Measurements from ENCODE around the gene EHMT1. TPM values are rescaled to one million over a fixed set of nuclear protein-coding genes. Genes with fewer than 3 reads are reported as not detected.

The EHMT1 gene
- total and polyA plus RNA-seq, 9 of the 15 experiments (the other 6 are each of a cell fraction or from before 2014, with no cell fraction given) = 2.2 to 76.0 (median 36.4) TPM

DNA sequence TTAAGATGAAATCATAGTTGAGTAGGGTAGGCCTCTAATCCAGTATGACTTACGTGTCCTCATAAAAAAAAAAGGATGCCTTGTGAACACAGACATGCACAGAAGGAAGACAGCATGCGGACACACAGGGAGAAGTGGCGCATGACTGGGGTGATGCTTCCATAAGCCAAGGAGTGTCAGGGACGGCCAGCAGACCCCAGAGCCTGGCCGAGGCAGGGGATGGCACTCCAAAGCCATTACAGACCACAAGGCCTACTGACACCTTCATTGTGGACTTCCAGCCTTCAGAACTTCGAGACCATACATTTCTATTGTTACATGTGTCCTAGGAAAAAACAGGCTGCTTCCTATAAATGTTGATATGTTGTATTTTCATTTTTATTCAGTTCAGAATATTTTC lies 19.9 kb downstream of the EHMT1 start:
- in situ Hi-C loops (cut with MboI) (no loop called here), intact Hi-C loops (cut with micrococcal nuclease) (no loop called here)
- no peak overlapping the region; the same call in 2 of the 3 replicates for H3K27ac ChIP-seq (ENCODE audit: extremely low read depth, low read depth, low read length)
- ATAC-seq (no peak), FAIRE-seq (no peak), DNase-seq (ENCODE audit: extremely low read depth in 1 of 4, low spot score in 3 of 4) (no peak)
- H3K9me1 ChIP-seq (ENCODE audit: control insufficient read depth, insufficient read depth, low read length) = no peaks in the 10 kb centered on the region
- peaks cover 87% of the 10 kb centered on the region for H3K79me2 ChIP-seq (ENCODE audit: control insufficient read depth, insufficient read depth, low read length)
- no peaks in the 10 kb centered on the region for H3K9me3 ChIP-seq (replicated peaks; ENCODE audit: control insufficient read depth, insufficient read depth, low read depth, low read length)
- no peaks in the 10 kb centered on the region; a peak in 2 of 5 replicates for H3K4me1 ChIP-seq (replicated peaks in 1 of 2; ENCODE audit: control insufficient read depth in 2 of 2, insufficient read depth in 2 of 2, low read length in 2 of 2)
- CTCF ChIA-PET (ENCODE audit: low intra/inter-chr PET ratio) = no interaction called here
- H3K36me3 ChIP-seq (ENCODE audit: control insufficient read depth, insufficient read depth, low read length) = peaks cover 16% of the 10 kb centered on the region; the same call in 2 of the 3 replicates
- no peak overlapping the region for H2AFZ ChIP-seq (ENCODE audit: low read depth, low read length)
- peak overlapping the region in 1 of 2 experiments; percentile 72; a peak in 1 of 4 replicates for H3K9ac ChIP-seq (ENCODE audit: insufficient read depth in 1 of 2, low read depth in 2 of 2, low read length in 2 of 2)
- no peaks in the 10 kb centered on the region for H3K27me3 ChIP-seq (ENCODE audit: control insufficient read depth in 2 of 2, insufficient read depth in 2 of 2, low read length in 2 of 2)
- WGBS (ENCODE audit: insufficient coverage, low coverage, missing lambda C conversion rate) = 96% methylated on average over 6 of the region's 6 CpGs
- no TSS peak for BruUV-seq (replicated peaks)
- H3K4me2 ChIP-seq (ENCODE audit: insufficient read depth, low read length) = no peak overlapping the region
- H3K4me3 ChIP-seq = no peak overlapping the region
- POLR2A ChIA-PET = no interaction called here
- no peaks in the 10 kb centered on the region; the same call in none of the 2 replicates for H4K20me1 ChIP-seq (replicated peaks; ENCODE audit: control insufficient read depth, insufficient read depth, low read length)
- TF ChIP-seq, protein P1, sequence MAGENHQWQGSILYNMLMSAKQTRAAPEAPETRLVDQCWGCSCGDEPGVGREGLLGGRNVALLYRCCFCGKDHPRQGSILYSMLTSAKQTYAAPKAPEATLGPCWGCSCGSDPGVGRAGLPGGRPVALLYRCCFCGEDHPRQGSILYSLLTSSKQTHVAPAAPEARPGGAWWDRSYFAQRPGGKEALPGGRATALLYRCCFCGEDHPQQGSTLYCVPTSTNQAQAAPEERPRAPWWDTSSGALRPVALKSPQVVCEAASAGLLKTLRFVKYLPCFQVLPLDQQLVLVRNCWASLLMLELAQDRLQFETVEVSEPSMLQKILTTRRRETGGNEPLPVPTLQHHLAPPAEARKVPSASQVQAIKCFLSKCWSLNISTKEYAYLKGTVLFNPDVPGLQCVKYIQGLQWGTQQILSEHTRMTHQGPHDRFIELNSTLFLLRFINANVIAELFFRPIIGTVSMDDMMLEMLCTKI (IDR thresholded peaks at IDR 0.05; ENCODE audit: partially characterized antibody) = no peak
- TF ChIP-seq SP1 (CRISPR knock-in tag; IDR thresholded peaks at IDR 0.05) (no peak), ZNF76 (CRISPR knock-in tag; IDR thresholded peaks at IDR 0.05; ENCODE audit: borderline replicate concordance) (no peak), ARID2 (IDR thresholded peaks at IDR 0.05) (no peak), ZNF197 (CRISPR knock-in tag; IDR thresholded peaks at IDR 0.05; ENCODE audit: low read depth) (no peak), MTA1 (IDR thresholded peaks at IDR 0.05; ENCODE audit: borderline replicate concordance) (no peak), HNRNPL (IDR thresholded peaks at IDR 0.05; ENCODE audit: low read depth, low read length) (no peak), MAFK (IDR thresholded peaks at IDR 0.05; ENCODE audit: low read length) (no peak), ZFPM2 (CRISPR knock-in tag; IDR thresholded peaks at IDR 0.05) (no peak), POLR2H (tag; IDR thresholded peaks at IDR 0.05; ENCODE audit: low read depth) (no peak), GTF2E2 (tag; IDR thresholded peaks at IDR 0.05) (no peak), SIRT6 (IDR thresholded peaks at IDR 0.05; ENCODE audit: low read depth, low read length) (no peak)
- TF ChIP-seq, protein P2, sequence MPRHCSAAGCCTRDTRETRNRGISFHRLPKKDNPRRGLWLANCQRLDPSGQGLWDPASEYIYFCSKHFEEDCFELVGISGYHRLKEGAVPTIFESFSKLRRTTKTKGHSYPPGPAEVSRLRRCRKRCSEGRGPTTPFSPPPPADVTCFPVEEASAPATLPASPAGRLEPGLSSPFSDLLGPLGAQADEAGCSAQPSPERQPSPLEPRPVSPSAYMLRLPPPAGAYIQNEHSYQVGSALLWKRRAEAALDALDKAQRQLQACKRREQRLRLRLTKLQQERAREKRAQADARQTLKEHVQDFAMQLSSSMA (CRISPR knock-in tag; IDR thresholded peaks at IDR 0.05) = no peak
- TF ChIP-seq, protein P3, sequence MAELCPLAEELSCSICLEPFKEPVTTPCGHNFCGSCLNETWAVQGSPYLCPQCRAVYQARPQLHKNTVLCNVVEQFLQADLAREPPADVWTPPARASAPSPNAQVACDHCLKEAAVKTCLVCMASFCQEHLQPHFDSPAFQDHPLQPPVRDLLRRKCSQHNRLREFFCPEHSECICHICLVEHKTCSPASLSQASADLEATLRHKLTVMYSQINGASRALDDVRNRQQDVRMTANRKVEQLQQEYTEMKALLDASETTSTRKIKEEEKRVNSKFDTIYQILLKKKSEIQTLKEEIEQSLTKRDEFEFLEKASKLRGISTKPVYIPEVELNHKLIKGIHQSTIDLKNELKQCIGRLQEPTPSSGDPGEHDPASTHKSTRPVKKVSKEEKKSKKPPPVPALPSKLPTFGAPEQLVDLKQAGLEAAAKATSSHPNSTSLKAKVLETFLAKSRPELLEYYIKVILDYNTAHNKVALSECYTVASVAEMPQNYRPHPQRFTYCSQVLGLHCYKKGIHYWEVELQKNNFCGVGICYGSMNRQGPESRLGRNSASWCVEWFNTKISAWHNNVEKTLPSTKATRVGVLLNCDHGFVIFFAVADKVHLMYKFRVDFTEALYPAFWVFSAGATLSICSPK (IDR thresholded peaks at IDR 0.05; ENCODE audit: borderline replicate concordance) = no peak
- TF ChIP-seq, protein P4, sequence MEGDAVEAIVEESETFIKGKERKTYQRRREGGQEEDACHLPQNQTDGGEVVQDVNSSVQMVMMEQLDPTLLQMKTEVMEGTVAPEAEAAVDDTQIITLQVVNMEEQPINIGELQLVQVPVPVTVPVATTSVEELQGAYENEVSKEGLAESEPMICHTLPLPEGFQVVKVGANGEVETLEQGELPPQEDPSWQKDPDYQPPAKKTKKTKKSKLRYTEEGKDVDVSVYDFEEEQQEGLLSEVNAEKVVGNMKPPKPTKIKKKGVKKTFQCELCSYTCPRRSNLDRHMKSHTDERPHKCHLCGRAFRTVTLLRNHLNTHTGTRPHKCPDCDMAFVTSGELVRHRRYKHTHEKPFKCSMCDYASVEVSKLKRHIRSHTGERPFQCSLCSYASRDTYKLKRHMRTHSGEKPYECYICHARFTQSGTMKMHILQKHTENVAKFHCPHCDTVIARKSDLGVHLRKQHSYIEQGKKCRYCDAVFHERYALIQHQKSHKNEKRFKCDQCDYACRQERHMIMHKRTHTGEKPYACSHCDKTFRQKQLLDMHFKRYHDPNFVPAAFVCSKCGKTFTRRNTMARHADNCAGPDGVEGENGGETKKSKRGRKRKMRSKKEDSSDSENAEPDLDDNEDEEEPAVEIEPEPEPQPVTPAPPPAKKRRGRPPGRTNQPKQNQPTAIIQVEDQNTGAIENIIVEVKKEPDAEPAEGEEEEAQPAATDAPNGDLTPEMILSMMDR (IDR thresholded peaks at IDR 0.05 in 2 of 3, conservative IDR thresholded peaks at IDR 0.05 in 1 of 3; ENCODE audit: insufficient read depth in 2 of 3, low read depth in 1 of 3, low read length in 3 of 3) = no peak
